ENCODE results near the gene CHRM1.

CHRM1 gene

GRCh38 chr11:62921201-62921572 is at the start of gene CHRM1:
CHRM1 (minus strand) TSS chr11:62921363; CDS start chr11:62911100, 10,263 bp downstream.
- H3K4me3 ChIP-seq (ENCODE audit: low read depth, low read length) = no peak within 1 kb of the TSS
- TF ChIP-seq, protein P1, sequence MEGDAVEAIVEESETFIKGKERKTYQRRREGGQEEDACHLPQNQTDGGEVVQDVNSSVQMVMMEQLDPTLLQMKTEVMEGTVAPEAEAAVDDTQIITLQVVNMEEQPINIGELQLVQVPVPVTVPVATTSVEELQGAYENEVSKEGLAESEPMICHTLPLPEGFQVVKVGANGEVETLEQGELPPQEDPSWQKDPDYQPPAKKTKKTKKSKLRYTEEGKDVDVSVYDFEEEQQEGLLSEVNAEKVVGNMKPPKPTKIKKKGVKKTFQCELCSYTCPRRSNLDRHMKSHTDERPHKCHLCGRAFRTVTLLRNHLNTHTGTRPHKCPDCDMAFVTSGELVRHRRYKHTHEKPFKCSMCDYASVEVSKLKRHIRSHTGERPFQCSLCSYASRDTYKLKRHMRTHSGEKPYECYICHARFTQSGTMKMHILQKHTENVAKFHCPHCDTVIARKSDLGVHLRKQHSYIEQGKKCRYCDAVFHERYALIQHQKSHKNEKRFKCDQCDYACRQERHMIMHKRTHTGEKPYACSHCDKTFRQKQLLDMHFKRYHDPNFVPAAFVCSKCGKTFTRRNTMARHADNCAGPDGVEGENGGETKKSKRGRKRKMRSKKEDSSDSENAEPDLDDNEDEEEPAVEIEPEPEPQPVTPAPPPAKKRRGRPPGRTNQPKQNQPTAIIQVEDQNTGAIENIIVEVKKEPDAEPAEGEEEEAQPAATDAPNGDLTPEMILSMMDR (IDR thresholded peaks at IDR 0.05; ENCODE audit: control insufficient read depth, extremely low read depth, insufficient read depth) = no peak
- DNase-seq (ENCODE audit: low read depth) = no peak

- TF ChIP-seq, protein P1 (IDR thresholded peaks at IDR 0.05; ENCODE audit: control insufficient read depth, extremely low read depth, insufficient read depth) = no peak
- H3K4me3 ChIP-seq (ENCODE audit: low read depth, low read length) = no peak overlapping the region
- no peak for DNase-seq (ENCODE audit: low read depth)
Measured at GRCh38 chr11:62965574-62965973, 44.4 kb upstream of the CHRM1 start.

- TF ChIP-seq, protein P1 (IDR thresholded peaks at IDR 0.05; ENCODE audit: control insufficient read depth, extremely low read depth, insufficient read depth) = no peak
Measured at GRCh38 chr11:62962391-62962790, 41.2 kb upstream of the CHRM1 start.

GRCh38 chr11:62961017-62961570 is 39.9 kb upstream of the CHRM1 start:
- DNase-seq (ENCODE audit: low read depth) = no peak
- TF ChIP-seq, protein P1 (IDR thresholded peaks at IDR 0.05; ENCODE audit: control insufficient read depth, extremely low read depth, insufficient read depth) = no peak
- H3K4me3 ChIP-seq (ENCODE audit: low read depth, low read length) = no peak overlapping the region

More at GRCh38 chr11:62962391-62962790, 41.2 kb upstream of the CHRM1 start:
- no peak overlapping the region for H3K4me3 ChIP-seq (ENCODE audit: low read depth, low read length)
- no peak for DNase-seq (ENCODE audit: low read depth)

- DNase-seq (ENCODE audit: low read depth) = no peak
- H3K4me3 ChIP-seq (ENCODE audit: low read depth, low read length) = no peak overlapping the region
- TF ChIP-seq, protein P1 (IDR thresholded peaks at IDR 0.05; ENCODE audit: control insufficient read depth, extremely low read depth, insufficient read depth) = no peak
Measured at GRCh38 chr11:62959422-62959980, 38.3 kb upstream of the CHRM1 start.

DNA sequence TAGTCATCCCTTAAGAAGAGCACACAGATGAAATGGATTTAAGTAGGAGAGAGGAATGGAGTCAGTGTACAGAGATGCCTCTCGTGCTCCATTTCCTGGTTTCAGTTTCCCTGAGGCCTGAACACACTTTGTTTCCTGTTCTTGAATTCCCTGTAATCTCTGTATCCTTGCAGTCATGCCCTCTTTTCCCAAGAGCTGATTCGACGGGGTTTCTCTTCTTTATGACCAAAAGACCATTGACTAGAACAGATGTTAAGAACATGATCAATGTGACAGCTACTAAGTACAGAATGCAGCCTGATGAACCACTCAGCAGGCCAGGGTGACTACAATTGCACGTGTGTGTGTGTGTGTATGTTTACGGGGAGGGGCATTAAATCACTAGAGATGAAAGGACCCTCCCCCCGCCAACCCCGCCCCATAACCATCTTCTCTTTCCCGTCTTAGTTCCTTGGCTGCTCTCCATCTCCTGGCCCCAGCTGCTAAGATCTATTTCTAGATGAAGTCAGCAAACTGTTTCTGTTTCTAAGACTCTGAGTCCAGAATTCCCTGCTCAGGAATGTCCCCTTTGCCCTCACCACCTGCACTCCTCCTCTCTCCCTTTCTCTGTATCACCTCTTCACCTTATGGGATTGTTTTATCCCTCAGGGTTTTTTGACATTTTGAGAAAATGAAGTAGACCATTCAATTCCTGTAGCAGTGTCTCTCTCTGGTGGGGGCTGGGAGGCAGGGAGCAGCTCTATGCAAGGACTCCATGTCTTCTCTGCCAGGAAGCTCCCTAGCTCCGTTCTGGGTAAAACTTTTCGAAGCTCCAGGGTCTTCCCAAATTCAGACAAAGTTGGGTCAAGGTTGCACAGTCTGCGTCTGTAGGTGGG is 37.6 kb upstream of the CHRM1 start:
- H3K4me3 ChIP-seq (ENCODE audit: low read depth, low read length) = no peak overlapping the region
- TF ChIP-seq, protein P1 (IDR thresholded peaks at IDR 0.05; ENCODE audit: control insufficient read depth, extremely low read depth, insufficient read depth) = no peak
- DNase-seq (ENCODE audit: low read depth) = no peak

Measured in LNCaP clone FGC (cell line).